ENCODE data around the gene CMC1.

Gene CMC1

GRCh38 chr3:28215407-28215806, 26.0 kb upstream of the CMC1 start:
- Histone ChIP-seq H3K4me2 (ENCODE audit: low read length) (no peak overlapping the region), H3K79me2 (ENCODE audit: low read length) (no peaks in the 10 kb centered on the region), H3K9ac (ENCODE audit: low read length) (no peak overlapping the region), H3K4me1 (ENCODE audit: low read length) (no peaks in the 10 kb centered on the region), H2AFZ (ENCODE audit: low read depth, low read length) (no peak overlapping the region), H3K27me3 (ENCODE audit: low read depth, low read length) (no peaks in the 10 kb centered on the region), H3K9me3 (ENCODE audit: insufficient read depth, low read length) (peaks cover 9% of the 10 kb centered on the region), H3K36me3 (replicated peaks; ENCODE audit: low read depth, low read length) (peaks cover 5% of the 10 kb centered on the region), H3K4me3 (ENCODE audit: low read length) (no peak overlapping the region), H4K20me1 (ENCODE audit: insufficient read depth, low read length) (no peaks in the 10 kb centered on the region), H3K27ac (ENCODE audit: low read length) (no peak overlapping the region)
- no peak for TF ChIP-seq EZH2phosphoT487 (IDR thresholded peaks at IDR 0.05; ENCODE audit: low read depth)
- no peak for TF ChIP-seq CTCF (IDR thresholded peaks at IDR 0.05; ENCODE audit: low read depth, low read length)

DNA sequence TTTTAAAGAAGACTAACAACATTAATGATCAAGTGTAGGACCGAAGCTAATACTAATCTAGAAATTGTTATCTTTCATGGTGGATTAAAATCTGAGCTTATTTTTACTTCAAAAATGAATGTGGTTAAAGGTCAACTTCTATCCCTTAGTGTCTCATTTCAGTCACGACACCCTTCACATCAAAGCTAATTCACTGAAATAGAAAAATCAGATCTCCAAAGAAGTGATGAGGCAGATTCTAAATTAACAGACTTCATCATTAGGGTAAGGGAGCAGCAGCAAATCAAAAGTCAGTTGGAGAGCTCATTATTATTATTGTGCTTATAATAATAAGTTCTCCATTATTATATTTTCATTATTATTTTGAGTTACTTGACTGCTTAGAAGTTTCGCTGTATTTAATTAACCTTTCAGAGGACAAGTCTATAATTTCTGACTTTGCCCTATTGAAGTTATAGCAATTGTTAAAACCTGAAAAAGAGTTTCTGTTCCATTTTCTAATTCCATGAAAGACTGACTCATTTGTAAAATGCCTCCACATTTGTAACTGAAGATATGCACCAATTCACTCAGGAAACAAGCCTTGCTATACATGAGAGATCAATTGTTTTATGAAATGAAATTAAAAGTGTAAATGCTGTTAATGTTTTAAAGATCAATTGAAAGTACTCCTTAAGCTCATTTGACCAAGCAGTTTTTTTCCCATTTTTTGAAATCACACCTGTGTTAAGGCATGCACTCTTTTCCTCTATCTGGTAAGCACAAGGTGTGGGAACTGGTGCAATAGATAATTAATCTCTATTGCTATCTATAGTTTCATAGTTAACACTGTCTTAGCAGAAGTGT, 23.1 kb upstream of the CMC1 start:
- Histone ChIP-seq H4K20me1 (ENCODE audit: insufficient read depth, low read length) (no peaks in the 10 kb centered on the region), H3K9me3 (ENCODE audit: insufficient read depth, low read length) (peaks cover 9% of the 10 kb centered on the region), H3K4me1 (ENCODE audit: low read length) (no peaks in the 10 kb centered on the region), H3K4me2 (ENCODE audit: low read length) (no peak overlapping the region), H3K79me2 (ENCODE audit: low read length) (no peaks in the 10 kb centered on the region), H3K4me3 (ENCODE audit: low read length) (no peak overlapping the region), H2AFZ (ENCODE audit: low read depth, low read length) (no peak overlapping the region), H3K36me3 (replicated peaks; ENCODE audit: low read depth, low read length) (peaks cover 5% of the 10 kb centered on the region), H3K9ac (ENCODE audit: low read length) (no peak overlapping the region), H3K27me3 (ENCODE audit: low read depth, low read length) (no peaks in the 10 kb centered on the region), H3K27ac (ENCODE audit: low read length) (no peak overlapping the region)
- TF ChIP-seq CTCF (IDR thresholded peaks at IDR 0.05; ENCODE audit: low read depth, low read length) (no peak), EZH2phosphoT487 (IDR thresholded peaks at IDR 0.05; ENCODE audit: low read depth) (no peak)

- TF ChIP-seq EZH2phosphoT487 (IDR thresholded peaks at IDR 0.05; ENCODE audit: low read depth), result no peak
- no peak for TF ChIP-seq CTCF (IDR thresholded peaks at IDR 0.05; ENCODE audit: low read depth, low read length)
- Histone ChIP-seq H3K36me3 (replicated peaks; ENCODE audit: low read depth, low read length) (peaks cover 5% of the 10 kb centered on the region), H2AFZ (ENCODE audit: low read depth, low read length) (no peak overlapping the region)
These were observed 22.6 kb upstream of the CMC1 start for GRCh38 chr3:28218917-28219198.

GRCh38 chr3:28224430-28224829, 17.0 kb upstream of the CMC1 start:
- no peaks in the 10 kb centered on the region for H3K36me3 ChIP-seq (replicated peaks; ENCODE audit: low read depth, low read length)
- no peak overlapping the region for H3K4me3 ChIP-seq (ENCODE audit: low read length)
- no peaks in the 10 kb centered on the region for H3K9me3 ChIP-seq (ENCODE audit: insufficient read depth, low read length)
- TF ChIP-seq CTCF (IDR thresholded peaks at IDR 0.05; ENCODE audit: low read depth, low read length) (no peak), EZH2phosphoT487 (IDR thresholded peaks at IDR 0.05; ENCODE audit: low read depth) (no peak)
- no peaks in the 10 kb centered on the region for H3K27me3 ChIP-seq (ENCODE audit: low read depth, low read length)
- H3K4me2 ChIP-seq (ENCODE audit: low read length), result no peak overlapping the region
- H4K20me1 ChIP-seq (ENCODE audit: insufficient read depth, low read length), result no peaks in the 10 kb centered on the region
- H3K9ac ChIP-seq (ENCODE audit: low read length), result no peak overlapping the region
- no peak overlapping the region for H3K27ac ChIP-seq (ENCODE audit: low read length)
- H2AFZ ChIP-seq (ENCODE audit: low read depth, low read length), result no peak overlapping the region
- H3K4me1 ChIP-seq (ENCODE audit: low read length), result no peaks in the 10 kb centered on the region
- no peaks in the 10 kb centered on the region for H3K79me2 ChIP-seq (ENCODE audit: low read length)

More at GRCh38 chr3:28218917-28219198, 22.6 kb upstream of the CMC1 start:
- Histone ChIP-seq H3K79me2 (ENCODE audit: low read length) (no peaks in the 10 kb centered on the region), H3K4me1 (ENCODE audit: low read length) (no peaks in the 10 kb centered on the region), H3K9ac (ENCODE audit: low read length) (no peak overlapping the region), H3K27me3 (ENCODE audit: low read depth, low read length) (no peaks in the 10 kb centered on the region), H3K9me3 (ENCODE audit: insufficient read depth, low read length) (peaks cover 9% of the 10 kb centered on the region), H4K20me1 (ENCODE audit: insufficient read depth, low read length) (no peaks in the 10 kb centered on the region), H3K27ac (ENCODE audit: low read length) (no peak overlapping the region), H3K4me2 (ENCODE audit: low read length) (no peak overlapping the region), H3K4me3 (ENCODE audit: low read length) (no peak overlapping the region)

Data from OCI-LY3 (cell line).